HepG2 (cell line): ENCODE measurements around the gene DYDC2. TPM values are rescaled to one million over a fixed set of nuclear protein-coding genes. Genes with fewer than 3 reads are reported as not detected.
A peak's percentile ranks its signal among the peaks of the same experiment; 100 is the strongest.

Source experiments
- ATAC-seq: fragments of 200-7000 bp; cut with Tn5 transposase; 3 replicates; pipeline ENCODE4 v1.9.1; 2020; ENCODE audit warnings: mild to moderate bottlenecking, moderate library complexity
- BruUV-seq: library from RNA; stranded (reverse); fragments of 400-500 nt; replicated peaks from 2 replicates; lab custom pipeline; 2021; lab: Mats Ljungman, UMichigan
- CTCF ChIA-PET: fragments of 300-600 bp; formaldehyde crosslinking; extraction: SDS; loops from one replicate; lab custom pipeline; 2021; ENCODE audit warnings: low total read pairs, inconsistent platforms, low intra/inter-chr PET ratio; lab: Yijun Ruan, JAX
- POLR2A ChIA-PET: fragments of 350-600 bp; sonication (Branson Sonifier 250); formaldehyde crosslinking; loops from one replicate; lab custom pipeline; 2020; ENCODE audit warnings: antibody characterized with exemption, inconsistent platforms; lab: Yijun Ruan, JAX
- DNase-seq: peaks from one replicate; pipeline ENCODE4 v3.0.0-alpha.2; 2015; ENCODE audit warnings: low spot score
- FAIRE-seq: peaks from 3 replicates; lab custom pipeline; 2011; peaks lifted over from hg19 to GRCh38; lab: Jason Lieb, UNC
- H2AFZ ChIP-seq: one replicate; pipeline ENCODE4 v1.6.1; 2011; ENCODE audit warnings: low read length, inconsistent platforms
- H3K27ac ChIP-seq: fragments of 300-600 bp; 3 replicates; pipeline ENCODE4 v1.8.0; 2011; ENCODE audit warnings: mixed run types, mild to moderate bottlenecking, mixed read lengths, low read length, inconsistent platforms; ENCODE audit not compliant: insufficient read depth; ENCODE audit errors: extremely low read length
- H3K27me3 ChIP-seq, 2 experiments: fragments of 200-600 bp in 1 of 2; 2 replicates in 1 of 2; 3 replicates in 1 of 2; pipeline versions ENCODE4 v1.6.0 to v1.8.0; 2011; ENCODE audit warnings: low read length in 2 of 2, mild to moderate bottlenecking in 2 of 2, moderate library complexity in 2 of 2, inconsistent platforms in 1 of 2; ENCODE audit not compliant: insufficient read depth in 2 of 2, control insufficient read depth in 1 of 2
- H3K36me3 ChIP-seq, 2 experiments: fragments of 200-600 bp in 1 of 2; replicated peaks in 1 of 2; 2 replicates in 1 of 2; 3 replicates in 1 of 2; pipeline versions ENCODE4 v1.5.1 to v1.8.0; 2011; ENCODE audit warnings: low read length in 2 of 2, inconsistent platforms in 1 of 2; ENCODE audit not compliant: insufficient read depth in 2 of 2, control insufficient read depth in 1 of 2
- H3K4me1 ChIP-seq: 2 replicates; pipeline ENCODE4 v1.5.1; 2012; ENCODE audit warnings: low read length, inconsistent platforms; ENCODE audit not compliant: insufficient read depth
- H3K4me2 ChIP-seq: 2 replicates; pipeline ENCODE4 v1.6.0; 2011; ENCODE audit warnings: low read depth, low read length, inconsistent platforms
- H3K4me3 ChIP-seq, 3 experiments: fragments of 200-600 bp in 1 of 3; sonication (generic), shearing (Covaris generic) in 1 of 3; replicated peaks in 1 of 3; 2 replicates each; pipeline ENCODE4 v1.5.1; 2011 to 2016; ENCODE audit warnings: low read length in 3 of 3, inconsistent platforms in 2 of 3, low read depth in 2 of 3, mild to moderate bottlenecking in 2 of 3, control low read depth in 1 of 3, mixed read lengths in 1 of 3; ENCODE audit not compliant: insufficient read depth in 1 of 3
- H3K79me2 ChIP-seq: one replicate; pipeline ENCODE4 v1.6.1; 2011; ENCODE audit warnings: low read length, inconsistent platforms; ENCODE audit not compliant: insufficient read depth
- H3K9ac ChIP-seq: 2 replicates; pipeline ENCODE4 v1.6.0; 2011; ENCODE audit warnings: mild to moderate bottlenecking, low read depth, low read length, inconsistent platforms; ENCODE audit not compliant: insufficient read depth
- H3K9me3 ChIP-seq: 2 replicates; pipeline ENCODE4 v1.5.1; 2012; ENCODE audit warnings: mild to moderate bottlenecking, low read length
- H4K20me1 ChIP-seq: 2 replicates; pipeline ENCODE4 v1.6.0; 2011; ENCODE audit warnings: inconsistent platforms, mild to moderate bottlenecking, low read length, moderate library complexity; ENCODE audit not compliant: insufficient read depth
- ATAD3A ChIP-seq: sonication (generic); formaldehyde crosslinking; IDR thresholded peaks from 2 replicates; pipeline ENCODE4 v1.4.0; 2020; ENCODE audit warnings: missing genetic modification reagents
- DR1 ChIP-seq: sonication (generic); formaldehyde crosslinking; IDR thresholded peaks from 2 replicates; pipeline ENCODE4 v1.8.0; 2021; ENCODE audit warnings: mild to moderate bottlenecking, missing genetic modification reagents, inconsistent platforms
- FOXA3 ChIP-seq: IDR thresholded peaks from 2 replicates; pipeline ENCODE4 v1.6.1; 2016; ENCODE audit warnings: missing genetic modification reagents, missing compliant biosample characterization
- MLX ChIP-seq: IDR thresholded peaks from 2 replicates; pipeline ENCODE4 v1.6.1; 2016
- MLXIP ChIP-seq: sonication (generic); formaldehyde crosslinking; IDR thresholded peaks from 2 replicates; pipeline ENCODE4 v1.9.0; 2021; ENCODE audit warnings: missing genetic modification reagents, borderline replicate concordance
- PCBP1 ChIP-seq: fragments of 200-400 bp; formaldehyde crosslinking; IDR thresholded peaks from 2 replicates; pipeline ENCODE4 v1.6.1; 2017; ENCODE audit warnings: mild to moderate bottlenecking, low read depth, low read length, borderline replicate concordance
- RNF2 ChIP-seq: fragments of 450-650 bp; conservative IDR thresholded peaks from 2 replicates; pipeline ENCODE4 v1.6.1; 2016; ENCODE audit warnings: low read depth
- RORA ChIP-seq: sonication (generic); formaldehyde crosslinking; IDR thresholded peaks from 2 replicates; pipeline ENCODE4 v1.5.0; 2020; ENCODE audit warnings: mild to moderate bottlenecking, missing genetic modification reagents, moderate library complexity
- SCMH1 ChIP-seq: sonication (generic); formaldehyde crosslinking; IDR thresholded peaks from 2 replicates; pipeline ENCODE4 v1.9.0; 2021; ENCODE audit warnings: missing genetic modification reagents, mild to moderate bottlenecking, borderline replicate concordance
- SRSF1 ChIP-seq: fragments of 200-400 bp; formaldehyde crosslinking; optimal IDR thresholded peaks from 2 replicates; pipeline ENCODE3; 2017; ENCODE audit warnings: mild to moderate bottlenecking, low read depth, low read length, moderate library complexity
- ZNF20 ChIP-seq: sonication (generic); formaldehyde crosslinking; IDR thresholded peaks from 2 replicates; pipeline ENCODE4 v1.4.0; 2020; ENCODE audit warnings: mild to moderate bottlenecking, moderate library complexity, missing genetic modification reagents
- ZNF232 ChIP-seq: sonication (generic); formaldehyde crosslinking; IDR thresholded peaks from 2 replicates; pipeline ENCODE4 v1.4.0; 2020; ENCODE audit warnings: missing genetic modification reagents, borderline replicate concordance
- ZNF543 ChIP-seq: sonication (generic); formaldehyde crosslinking; IDR thresholded peaks from 2 replicates; pipeline ENCODE4 v1.4.0; 2020; ENCODE audit warnings: mild to moderate bottlenecking, missing genetic modification reagents
- ZNF639 ChIP-seq: conservative IDR thresholded peaks from 2 replicates; pipeline ENCODE4 v1.6.1; 2018; ENCODE audit warnings: missing genetic modification reagents
- ZNF720 ChIP-seq: sonication (generic); formaldehyde crosslinking; IDR thresholded peaks from 2 replicates; pipeline ENCODE4 v1.4.0; 2020; ENCODE audit warnings: missing genetic modification reagents
- ZSCAN29 ChIP-seq: sonication (generic); formaldehyde crosslinking; conservative IDR thresholded peaks from 2 replicates; pipeline ENCODE4 v1.4.0; 2020; ENCODE audit warnings: mild to moderate bottlenecking, missing genetic modification reagents
- WGBS: methylation state at CpG from one replicate; pipeline ENCODE4 v1.1.6; 2017; ENCODE audit warnings: low lambda C conversion rate; 5-methylcytosine and 5-hydroxymethylcytosine counted together
- in situ Hi-C: cut with HindIII; loops from 2 replicates; pipeline ENCODE4 v1.10.0; 2017; ENCODE audit warnings: low pct_unique_long_range_greater_than_20kb; ENCODE audit not compliant: extremely low pct_ligation_motif_present
- intact Hi-C: fragments of 100-400 bp; cut with micrococcal nuclease; formaldehyde crosslinking; loops from one replicate; pipeline ENCODE4 v1.10.0; 2022; ENCODE audit not compliant: unreplicated experiment
- polyA plus RNA-seq, 8 experiments: library from polyadenylated mRNA; depleted of rRNA in 3 of 8; stranded (reverse) in 7 of 8; unstranded in 1 of 8; fragments of >200 nt; fragmentation: Illumina TruSeq in 4 of 8; extraction: Trizol in 4 of 8; gene quantifications; 2 replicates each; pipeline versions ENCODE4 v1.2.1 to v1.2.3, GENCODE V29; 2011 to 2016; ENCODE audit warnings: low read depth in 4 of 8, missing spikeins in 1 of 8, mixed read lengths in 1 of 8; ENCODE audit not compliant: insufficient read depth in 1 of 8
- total RNA-seq, 5 experiments: library from RNA; depleted of rRNA; stranded (reverse); fragments of >200 nt; fragmentation: Illumina TruSeq; extraction: Trizol; gene quantifications; 2 replicates each; pipeline ENCODE4 v1.2.3, GENCODE V29; 2016; ENCODE audit warnings: low read depth in 1 of 5
- TF ChIP-seq, protein P1 (sequence below): sonication (generic); IDR thresholded peaks from 2 replicates; pipeline ENCODE4 v1.6.1; 2016; ENCODE audit warnings: low read depth, borderline replicate concordance

DYDC2 gene
- total and polyA plus RNA-seq, 2 of the 13 experiments (the other 11 are each of a cell fraction or from before 2014, with no cell fraction given) = 0.98 to 2.3 TPM

DNA sequence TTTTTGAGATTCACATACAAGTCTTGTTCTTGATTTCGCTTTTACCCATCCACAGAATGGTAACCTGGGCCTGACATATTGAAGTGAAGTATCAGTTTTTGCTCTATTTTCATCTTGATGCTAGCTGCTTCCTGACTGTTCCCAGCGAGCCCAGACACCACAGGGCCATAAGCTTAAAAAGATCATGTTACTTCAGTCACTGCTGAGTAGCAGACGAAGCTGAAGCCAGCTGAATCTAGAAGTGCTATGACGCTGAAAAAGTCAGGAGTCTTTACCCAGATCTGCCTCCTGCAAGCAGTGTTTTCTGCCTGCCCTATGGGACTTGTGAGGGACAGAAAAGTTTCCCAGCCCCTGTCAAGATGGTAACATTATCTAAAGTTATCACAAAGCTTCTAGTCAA is 49.0 kb downstream of the DYDC2 start (continued):
- TF ChIP-seq ZNF639 (CRISPR knock-in tag) (no peak), ZNF20 (CRISPR knock-in tag) (no peak), DR1 (no peak), PCBP1 (no peak), FOXA3 (CRISPR knock-in tag) (no peak)

DNA sequence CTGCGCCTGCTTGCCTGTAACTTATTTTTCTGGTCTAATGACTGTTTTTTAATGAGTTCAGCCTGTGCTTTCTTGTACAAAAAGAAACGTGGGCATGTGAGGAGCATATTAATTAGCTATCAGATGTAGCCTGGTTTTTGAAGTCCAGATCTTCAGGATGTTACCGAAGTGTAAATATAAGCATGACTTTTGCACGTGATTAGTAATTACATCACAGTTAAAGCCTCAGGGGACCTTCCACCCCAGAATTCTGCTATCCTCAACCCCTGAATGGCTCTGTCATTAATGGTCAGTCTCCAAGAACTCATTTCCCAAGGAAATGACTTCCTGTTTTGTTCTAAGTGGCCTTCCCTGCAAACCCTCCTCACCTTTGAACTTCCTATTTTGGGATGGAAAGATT is 49.6 kb downstream of the DYDC2 start:
- ATAC-seq = no peak
- peaks cover 30% of the 10 kb centered on the region for H3K79me2 ChIP-seq
- WGBS = 24% methylated on average over 4 of the region's 4 CpGs
- peak overlapping the region; percentile 49 for H3K4me2 ChIP-seq
- DNase-seq = no peak
- peak overlapping the region; percentile 48 for H2AFZ ChIP-seq
- peaks cover 45% of the 10 kb centered on the region for H3K4me1 ChIP-seq
- no TSS peak for BruUV-seq
- in situ Hi-C loops (no loop called here), intact Hi-C loops (loop anchor here (5.0 kb wide), 1 partner anchor 36 kb away; no protein-coding TSS in a partner anchor)
- peak overlapping the region; percentile 21 for H3K27ac ChIP-seq
- no peaks in the 10 kb centered on the region for H3K36me3 ChIP-seq
- H4K20me1 ChIP-seq = 0 out of 2 replicates have a peak, but pooled peaks cover 6% of the 10 kb centered on the region
- peak; percentile 43 for FAIRE-seq
- H3K9ac ChIP-seq = 0 out of 2 replicates have a peak overlapping the region, but pooled peaks have one; percentile 31
- no peaks in the 10 kb centered on the region for H3K9me3 ChIP-seq
- ChIA-PET POLR2A (interaction anchor here (0.9 to 2.9 kb wide), 12 partner anchors 9 to 133 kb away, joined by 3 to 39 read pairs (median 18); partner anchors contain the start of gene MAT1A), CTCF (no interaction called here)
- no peaks in the 10 kb centered on the region; a peak in 1 of 5 replicates for H3K27me3 ChIP-seq
- H3K4me3 ChIP-seq = no peak overlapping the region
- TF ChIP-seq ATAD3A (no peak), RNF2 (no peak), RORA (CRISPR knock-in tag) (no peak), SRSF1 (no peak), ZNF232 (CRISPR knock-in tag) (no peak), SCMH1 (CRISPR knock-in tag) (no peak), MLX (peak; percentile 95), ZNF720 (CRISPR knock-in tag) (no peak), PCBP1 (no peak), ZSCAN29 (CRISPR knock-in tag) (no peak), MLXIP (peak; percentile 56; the same call in 1 of the 2 replicates), ZNF543 (no peak)
- TF ChIP-seq, protein P1, sequence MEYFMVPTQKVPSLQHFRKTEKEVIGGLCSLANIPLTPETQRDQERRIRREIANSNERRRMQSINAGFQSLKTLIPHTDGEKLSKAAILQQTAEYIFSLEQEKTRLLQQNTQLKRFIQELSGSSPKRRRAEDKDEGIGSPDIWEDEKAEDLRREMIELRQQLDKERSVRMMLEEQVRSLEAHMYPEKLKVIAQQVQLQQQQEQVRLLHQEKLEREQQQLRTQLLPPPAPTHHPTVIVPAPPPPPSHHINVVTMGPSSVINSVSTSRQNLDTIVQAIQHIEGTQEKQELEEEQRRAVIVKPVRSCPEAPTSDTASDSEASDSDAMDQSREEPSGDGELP = no peak
